K562 (cell line): ENCODE results near the gene ACTN4. TPM values are rescaled to one million over a fixed set of nuclear protein-coding genes. Genes with fewer than 3 reads are reported as not detected.
A peak's percentile ranks its signal among the peaks of the same experiment; 100 is the strongest.

Experiments
- ATAC-seq: fragments of 200-7000 bp; cut with Tn5 transposase; 3 replicates; pipeline ENCODE4 v1.9.1; 2020; ENCODE audit warnings: moderate library complexity
- BruUV-seq: library from RNA; stranded (reverse); fragments of 400-500 nt; replicated peaks from 2 replicates; lab custom pipeline; 2021; lab: Mats Ljungman, UMichigan
- CTCF ChIA-PET: fragments of 300-600 bp; formaldehyde crosslinking; extraction: SDS; loops from one replicate; lab custom pipeline; 2021; ENCODE audit warnings: low intra/inter-chr PET ratio; lab: Yijun Ruan, JAX
- POLR2A ChIA-PET: fragments of 300-600, 350-650 bp; sonication (Branson Sonifier 250); formaldehyde crosslinking; extraction: SDS; loops from one replicate; lab custom pipeline; 2021; ENCODE audit warnings: antibody characterized with exemption, inconsistent platforms; lab: Yijun Ruan, JAX
- DNase-seq, 4 experiments: peaks; one replicate each; pipeline versions ENCODE4 v3.0.0 to v3.0.0-alpha.2; 2011 to 2018; ENCODE audit warnings: low spot score in 3 of 4, mixed read lengths in 3 of 4; ENCODE audit errors: extremely low read depth in 1 of 4
- FAIRE-seq: peaks from 2 replicates; lab custom pipeline; 2011; peaks lifted over from hg19 to GRCh38; lab: Jason Lieb, UNC
- H2AFZ ChIP-seq: 2 replicates; pipeline ENCODE4 v1.6.0; 2011; ENCODE audit warnings: low read depth, low read length, control low read depth, inconsistent platforms
- H3K27ac ChIP-seq: fragments of 200-600 bp; 3 replicates; pipeline ENCODE4 v1.8.0; 2011; ENCODE audit warnings: low read depth, mild to moderate bottlenecking, control low read depth, inconsistent platforms, low read length, moderate library complexity, mixed read lengths; ENCODE audit errors: extremely low read depth
- H3K27me3 ChIP-seq, 2 experiments: fragments of 300-600 bp in 1 of 2; 2 replicates in 1 of 2; 3 replicates in 1 of 2; pipeline versions ENCODE4 v1.6.0 to v1.8.0; 2011; ENCODE audit warnings: inconsistent platforms in 2 of 2, low read length in 2 of 2, mild to moderate bottlenecking in 1 of 2, mixed read lengths in 1 of 2, moderate library complexity in 1 of 2; ENCODE audit not compliant: control insufficient read depth in 2 of 2, insufficient read depth in 2 of 2
- H3K36me3 ChIP-seq: fragments of 300-600 bp; 3 replicates; pipeline ENCODE4 v1.8.0; 2011; ENCODE audit warnings: mild to moderate bottlenecking, low read length, inconsistent platforms; ENCODE audit not compliant: control insufficient read depth, insufficient read depth
- H3K4me1 ChIP-seq, 2 experiments: fragments of 200-600 bp in 1 of 2; replicated peaks in 1 of 2; 2 replicates in 1 of 2; 3 replicates in 1 of 2; pipeline versions ENCODE4 v1.5.1 to v1.8.0; 2011; ENCODE audit warnings: inconsistent platforms in 2 of 2, low read length in 2 of 2, mild to moderate bottlenecking in 1 of 2, mixed read lengths in 1 of 2, moderate library complexity in 1 of 2; ENCODE audit not compliant: control insufficient read depth in 2 of 2, insufficient read depth in 2 of 2
- H3K4me2 ChIP-seq: 2 replicates; pipeline ENCODE4 v1.6.1; 2011; ENCODE audit warnings: low read length, control low read depth, inconsistent platforms, mixed read lengths; ENCODE audit not compliant: insufficient read depth
- H3K4me3 ChIP-seq: fragments of 200-600 bp; sonication (generic), shearing (Covaris generic); 2 replicates; pipeline ENCODE4 v1.5.1; 2016; ENCODE audit warnings: control low read depth, inconsistent platforms
- H3K79me2 ChIP-seq: fragments of 200-600 bp; 3 replicates; pipeline ENCODE4 v1.8.0; 2011; ENCODE audit warnings: low read length, inconsistent platforms; ENCODE audit not compliant: control insufficient read depth, insufficient read depth
- H3K9ac ChIP-seq, 2 experiments: 2 replicates each; pipeline versions ENCODE4 v1.6.0 to v1.6.1; 2011; ENCODE audit warnings: low read depth in 2 of 2, low read length in 2 of 2, control low read depth in 1 of 2, inconsistent platforms in 1 of 2, mild to moderate bottlenecking in 1 of 2, mixed read lengths in 1 of 2; ENCODE audit not compliant: insufficient read depth in 1 of 2
- H3K9me1 ChIP-seq: one replicate; pipeline ENCODE4 v1.6.0; 2011; ENCODE audit warnings: inconsistent platforms, mild to moderate bottlenecking, low read length, moderate library complexity; ENCODE audit not compliant: control insufficient read depth, insufficient read depth
- H3K9me3 ChIP-seq: replicated peaks from 2 replicates; pipeline ENCODE4 v1.5.1; 2011; ENCODE audit warnings: low read depth, low read length, inconsistent platforms; ENCODE audit not compliant: control insufficient read depth, insufficient read depth
- H4K20me1 ChIP-seq: replicated peaks from 2 replicates; pipeline ENCODE4 v1.6.1; 2011; ENCODE audit warnings: low read length, inconsistent platforms, mixed read lengths; ENCODE audit not compliant: control insufficient read depth, insufficient read depth
- CTBP1 ChIP-seq: fragments of 450-650 bp; IDR thresholded peaks from 2 replicates; pipeline ENCODE4 v1.6.1; 2016; ENCODE audit warnings: borderline replicate concordance
- POLR2G ChIP-seq: fragments of 200-400 bp; formaldehyde crosslinking; IDR thresholded peaks from 2 replicates; pipeline ENCODE4 v1.6.1; 2017; ENCODE audit warnings: low read depth, mild to moderate bottlenecking, antibody characterized with exemption, low read length, moderate library complexity
- RBM22 ChIP-seq: fragments of 200-400 bp; formaldehyde crosslinking; IDR thresholded peaks from 2 replicates; pipeline ENCODE4 v1.6.1; 2018; ENCODE audit warnings: low read length, low read depth; ENCODE audit not compliant: poor library complexity, severe bottlenecking
- RREB1 ChIP-seq: fragments of 250-450 bp; sonication (Bioruptor Pico); IDR thresholded peaks from 2 replicates; pipeline ENCODE4 v1.4.0; 2020
- SFPQ ChIP-seq: fragments of 200-400 bp; formaldehyde crosslinking; IDR thresholded peaks from 2 replicates; pipeline ENCODE4 v1.6.1; 2017; ENCODE audit warnings: mild to moderate bottlenecking, low read depth, low read length, moderate library complexity
- ZC3H8 ChIP-seq: fragments of 450-650 bp; IDR thresholded peaks from 2 replicates; pipeline ENCODE4 v1.6.1; 2017
- WGBS: fragments of 100-300 bp; shearing (Covaris generic); methylation state at CpG from one replicate; pipeline ENCODE4 v1.1.6; 2016; ENCODE audit warnings: low coverage, mixed read lengths; ENCODE audit not compliant: insufficient coverage; ENCODE audit errors: missing lambda C conversion rate; 5-methylcytosine and 5-hydroxymethylcytosine counted together
- in situ Hi-C: fragments of 300-500 bp; cut with MboI; formaldehyde crosslinking; loops from 4 replicates; pipeline ENCODE4 v1.15.0; 2018; ENCODE audit warnings: inconsistent platforms, mixed read lengths
- intact Hi-C: fragments of 100-400 bp; cut with micrococcal nuclease; formaldehyde crosslinking; loops from 2 replicates; pipeline ENCODE4 v1.14.2; 2022
- polyA plus RNA-seq, 8 experiments: library from polyadenylated mRNA; depleted of rRNA in 4 of 8; stranded (reverse) in 5 of 8; unstranded in 3 of 8; fragments of >200 nt; fragmentation: Nextera tagmentation in 2 of 8; fragmentation: Illumina TruSeq in 1 of 8; extraction: Ambion mirVana in 2 of 8; extraction: Trizol in 1 of 8; gene quantifications; 2 replicates each; pipeline versions ENCODE4 v1.2.1 to v1.2.3, GENCODE V29; 2011 to 2014; ENCODE audit warnings: inconsistent platforms in 1 of 8, missing spikeins in 1 of 8
- total RNA-seq, 7 experiments: library from RNA; depleted of rRNA in 6 of 7; stranded (reverse); fragments of >200 nt in 6 of 7; fragmentation: Illumina TruSeq in 2 of 7; extraction: Trizol in 2 of 7; gene quantifications; 2 replicates each; pipeline versions ENCODE4 v1.2.1 to v1.2.3, GENCODE V29; 2011 to 2021; ENCODE audit warnings: low replicate concordance in 1 of 7

Gene ACTN4
- total and polyA plus RNA-seq, 9 of the 15 experiments (the other 6 are each of a cell fraction or from before 2014, with no cell fraction given) = 3.1 to 385 (median 125) TPM

GRCh38 chr19:38715555-38715954, 68.1 kb downstream of the ACTN4 start:
- H4K20me1 ChIP-seq = 0 out of 2 replicates have a peak, but pooled peaks cover 4% of the 10 kb centered on the region
- WGBS = 95% methylated on average over 3 of the region's 3 CpGs
- H3K9me1 ChIP-seq = no peaks in the 10 kb centered on the region
- ChIA-PET CTCF (no interaction called here), POLR2A (interaction anchor here (1.3 kb wide), 1 partner anchor 9 kb away, joined by 3 read pairs; no protein-coding TSS in a partner anchor)
- in situ Hi-C loops = no loop called here
- peaks cover 93% of the 10 kb centered on the region; the same call in 2 of the 3 replicates for H3K36me3 ChIP-seq
- H3K9ac ChIP-seq = no peak overlapping the region
- peaks cover 0 to 41% of the 10 kb centered on the region in 2 experiments; a peak in 1 of 5 replicates for H3K4me1 ChIP-seq
- no peak for FAIRE-seq
- no peak for ATAC-seq
- H3K79me2 ChIP-seq = no peaks in the 10 kb centered on the region; the same call in 2 of the 3 replicates
- H2AFZ ChIP-seq = no peak overlapping the region
- intact Hi-C loops = no loop called here
- no peak overlapping the region for H3K4me3 ChIP-seq
- H3K4me2 ChIP-seq = no peak overlapping the region
- H3K9me3 ChIP-seq = no peaks in the 10 kb centered on the region
- DNase-seq = no peak
- BruUV-seq = no TSS peak
- H3K27ac ChIP-seq = no peak overlapping the region
- H3K27me3 ChIP-seq = no peaks in the 10 kb centered on the region
- TF ChIP-seq SFPQ (no peak), ZC3H8 (no peak)

GRCh38 chr19:38717051-38717450, 69.6 kb downstream of the ACTN4 start:
- Histone ChIP-seq H3K9me3 (no peaks in the 10 kb centered on the region), H3K36me3 (peaks cover 93% of the 10 kb centered on the region; the same call in 2 of the 3 replicates), H3K4me2 (no peak overlapping the region), H3K27ac (no peak overlapping the region), H3K4me3 (no peak overlapping the region), H3K27me3 (no peaks in the 10 kb centered on the region), H3K79me2 (no peaks in the 10 kb centered on the region; the same call in 2 of the 3 replicates), H3K9ac (no peak overlapping the region; a peak in 1 of 4 replicates), H3K9me1 (no peaks in the 10 kb centered on the region), H4K20me1 (0 out of 2 replicates have a peak, but pooled peaks cover 4% of the 10 kb centered on the region), H2AFZ (no peak overlapping the region), H3K4me1 (peaks cover 0 to 39% of the 10 kb centered on the region in 2 experiments; a peak in 1 of 5 replicates)
- intact Hi-C loops = no loop called here
- ATAC-seq (no peak), DNase-seq (no peak), FAIRE-seq (no peak)
- no TSS peak for BruUV-seq
- ChIA-PET POLR2A (interaction anchor here (0.6 to 1.1 kb wide), 3 partner anchors 16 to 21 kb away, joined by 3 to 5 read pairs (median 4); no protein-coding TSS in a partner anchor), CTCF (no interaction called here)
- in situ Hi-C loops = no loop called here
- WGBS = 97% methylated on average over 17 of the region's 17 CpGs
- no peak for TF ChIP-seq RREB1
- TF ChIP-seq CTBP1 = no peak
- peak; percentile 40 for TF ChIP-seq POLR2G
- TF ChIP-seq RBM22 = peak; percentile 44
